ENCODE results near the gene KRTAP5-2.
"Not testable (repeated sequence)": the region's sequence is repeated elsewhere in the genome, so short reads cannot be mapped to it uniquely, and the experiment has no call there.

Gene KRTAP5-2

DNA sequence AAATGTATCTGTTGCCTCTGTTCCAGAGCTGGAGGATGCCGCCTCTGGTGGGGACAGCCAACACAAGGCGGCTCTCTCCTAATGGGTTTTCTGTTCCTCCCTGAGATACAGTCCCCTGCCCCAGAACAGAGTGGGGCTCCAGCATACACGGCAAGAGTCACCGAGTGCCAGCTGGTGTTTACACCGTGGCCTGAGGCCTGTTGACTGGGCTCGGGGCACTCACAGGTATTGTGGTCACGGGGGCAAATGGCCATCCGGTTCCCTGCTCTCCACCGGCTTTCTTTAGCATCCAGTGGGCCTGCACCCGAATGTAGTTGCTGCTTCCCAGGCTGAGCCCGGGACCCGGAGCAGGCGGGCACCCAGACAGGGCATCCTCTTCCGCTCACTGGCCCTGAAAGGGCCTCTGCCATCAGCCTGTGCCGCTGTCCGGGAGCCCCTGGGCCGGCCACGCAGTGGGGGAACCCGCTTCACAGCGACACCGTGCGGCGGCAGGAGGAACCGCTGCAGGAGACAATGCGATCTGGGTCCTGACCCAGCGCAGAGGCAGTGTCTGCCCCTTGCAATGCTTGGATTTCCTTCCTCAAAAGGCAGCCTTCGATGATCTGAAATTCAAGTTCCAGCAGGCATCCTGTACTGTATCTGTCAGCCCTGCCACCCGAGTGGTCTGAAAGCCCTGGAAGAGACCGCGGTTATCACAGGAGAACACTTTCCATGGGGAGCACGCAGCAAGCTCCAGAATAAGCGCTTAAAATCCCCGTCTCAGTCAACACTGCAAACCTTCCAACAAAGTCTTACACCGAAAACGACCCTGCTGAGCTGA is 30.6 kb upstream of the KRTAP5-2 start:
- peak; percentile 90 for DNase-seq (ENCODE audit: low spot score)

DNA sequence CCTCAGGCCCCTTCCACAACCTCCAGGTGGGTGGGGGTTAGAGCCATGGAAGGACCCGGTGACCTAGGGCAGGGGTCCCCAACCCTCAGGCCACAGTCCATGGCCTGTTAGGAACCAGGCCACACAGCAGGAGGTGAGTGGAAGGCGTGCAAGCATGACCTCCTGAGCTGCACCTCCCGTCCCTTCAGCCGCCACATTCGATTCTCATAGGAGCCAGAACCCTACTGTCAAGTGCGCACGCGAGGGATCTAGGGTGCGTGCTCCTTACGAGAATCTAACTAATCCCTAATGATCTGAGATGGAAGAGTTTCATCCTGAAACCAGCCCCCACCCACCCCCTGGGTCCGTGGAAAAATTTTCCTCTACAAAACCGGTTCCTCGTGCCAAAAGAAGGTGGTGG is 27.4 kb upstream of the KRTAP5-2 start:
- no peak for DNase-seq (ENCODE audit: low spot score)

DNA sequence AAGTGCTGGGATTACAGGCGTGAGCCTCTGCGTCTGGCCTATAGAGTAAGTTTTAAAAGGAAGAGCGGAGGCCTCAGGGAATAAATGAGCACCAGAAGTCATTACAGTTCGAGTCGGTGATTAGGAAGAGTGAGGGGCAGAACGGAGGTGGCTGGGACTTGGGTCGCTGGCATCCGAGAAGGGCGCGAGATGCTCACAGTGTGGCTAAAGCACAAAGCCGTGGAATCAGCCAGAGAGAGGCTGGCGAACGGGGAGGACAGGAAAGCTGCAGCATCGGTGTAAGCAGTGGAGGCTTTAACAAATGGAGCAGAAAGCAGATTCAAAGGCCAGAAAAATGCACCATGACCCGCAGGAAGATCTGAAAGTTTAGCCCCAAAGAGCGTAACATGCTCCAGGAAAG is 26.5 kb upstream of the KRTAP5-2 start:
- DNase-seq (ENCODE audit: low spot score) = no peak

DNA sequence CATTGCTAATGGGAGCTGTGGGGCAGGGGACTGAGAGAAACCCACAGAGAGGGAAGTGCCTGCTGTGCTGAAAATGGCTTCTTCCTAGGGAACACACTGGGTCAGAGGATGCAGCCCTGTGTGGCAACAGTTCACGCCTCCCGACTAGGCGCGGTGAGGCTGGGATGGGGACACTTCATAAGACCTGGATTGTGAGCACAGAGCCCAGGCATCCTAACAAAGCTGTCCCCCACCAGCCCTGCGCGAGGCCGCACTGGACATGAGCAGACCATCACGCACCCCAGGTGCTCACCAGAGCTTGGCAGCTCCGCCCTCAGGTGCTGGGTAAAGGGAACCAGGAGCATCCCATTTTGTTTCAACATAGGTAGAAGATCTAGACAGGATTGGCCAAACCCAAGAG is 25.6 kb upstream of the KRTAP5-2 start:
- no peak for DNase-seq (ENCODE audit: low spot score)

DNA sequence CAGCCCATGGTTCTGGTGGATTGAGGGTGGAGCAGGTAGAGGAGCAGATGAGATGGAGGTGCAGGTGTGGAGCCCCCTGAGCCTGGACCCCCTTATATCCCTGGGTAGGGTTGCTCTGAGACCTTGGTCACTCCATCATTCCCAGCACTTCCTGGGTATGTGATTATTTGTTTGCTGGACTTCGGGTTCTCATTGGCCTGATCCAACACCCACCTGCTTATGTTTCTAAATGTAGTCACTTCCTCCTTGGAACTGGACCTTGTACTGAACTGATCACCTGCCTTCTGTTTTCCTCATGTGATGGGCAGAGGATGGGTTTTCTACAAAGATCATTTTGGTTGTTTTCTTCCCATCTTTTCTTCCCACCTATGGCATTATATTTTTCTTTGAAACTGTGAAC is 24.0 kb upstream of the KRTAP5-2 start, which contains the start of gene KRTAP5-4:
KRTAP5-4 (minus strand) TSS at position 53 of the 400 bp plus-strand sequence; CDS start at position 8, 45 bp downstream.
- DNase-seq (ENCODE audit: low spot score) = no peak

DNA sequence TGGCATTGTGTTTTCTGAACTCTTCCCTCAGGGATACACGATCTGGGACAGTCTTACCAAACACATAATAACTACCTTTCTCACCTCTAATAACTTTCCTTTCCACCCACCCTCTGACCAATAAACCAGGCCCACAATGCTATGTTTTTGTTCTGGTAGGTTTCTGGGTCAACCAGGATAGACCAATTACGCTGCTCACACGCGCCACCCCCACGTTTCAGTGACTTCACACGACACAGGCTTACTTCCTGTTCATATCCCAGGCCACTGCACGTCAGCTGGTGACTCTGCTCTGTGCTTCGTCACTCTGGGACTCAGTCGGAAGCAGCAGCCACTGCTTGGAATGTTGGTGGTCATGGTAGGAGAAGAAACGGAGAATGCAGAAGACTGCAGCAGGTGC is 21.4 kb upstream of the KRTAP5-2 start:
- DNase-seq (ENCODE audit: low spot score) = no peak

DNA sequence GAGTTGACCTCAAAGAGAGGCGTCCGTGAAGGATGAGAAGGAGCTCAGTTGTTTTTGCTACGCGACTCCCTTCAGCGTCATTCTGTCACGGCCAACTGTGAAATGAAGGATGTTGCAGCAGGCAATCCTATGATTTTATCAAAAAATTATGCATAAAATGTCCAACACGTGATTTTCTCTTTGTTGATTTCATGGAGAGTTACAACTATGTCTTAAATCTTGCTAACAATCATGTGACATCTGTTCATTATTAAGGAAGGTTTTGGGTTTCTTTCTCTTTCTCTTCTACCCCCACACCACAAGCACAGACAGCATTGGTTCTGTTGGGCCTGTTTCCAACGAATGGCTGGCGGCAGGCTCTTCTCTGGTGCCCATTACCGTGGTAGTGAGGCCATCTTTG is 20.1 kb upstream of the KRTAP5-2 start:
- no peak for DNase-seq (ENCODE audit: low spot score)

DNA sequence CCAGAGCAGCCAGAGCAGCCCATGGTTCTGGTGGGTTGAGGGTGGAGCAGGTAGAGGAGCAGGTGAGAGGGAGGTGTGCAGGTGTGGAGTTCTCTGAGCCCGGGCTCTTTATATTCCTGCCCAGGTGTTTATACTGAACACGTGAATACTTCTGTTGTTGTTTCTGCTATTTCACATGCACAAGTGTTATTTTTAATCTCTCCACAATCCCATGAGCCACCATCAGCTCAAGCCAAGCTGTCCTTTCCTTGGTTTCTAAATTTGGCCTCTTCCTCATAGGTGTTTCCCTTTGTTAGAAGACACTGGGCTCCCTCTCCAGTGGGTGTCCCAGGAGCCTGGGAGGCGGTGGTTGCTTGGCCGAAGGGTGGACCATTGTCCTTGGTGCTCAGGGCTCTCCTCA is 10.3 kb upstream of the KRTAP5-2 start, which contains the start of gene KRTAP5-3:
KRTAP5-3 (minus strand) TSS at position 101 of the 400 bp plus-strand sequence; CDS start at position 23, 78 bp downstream.
- DNase-seq (ENCODE audit: low spot score) = no peak

DNA sequence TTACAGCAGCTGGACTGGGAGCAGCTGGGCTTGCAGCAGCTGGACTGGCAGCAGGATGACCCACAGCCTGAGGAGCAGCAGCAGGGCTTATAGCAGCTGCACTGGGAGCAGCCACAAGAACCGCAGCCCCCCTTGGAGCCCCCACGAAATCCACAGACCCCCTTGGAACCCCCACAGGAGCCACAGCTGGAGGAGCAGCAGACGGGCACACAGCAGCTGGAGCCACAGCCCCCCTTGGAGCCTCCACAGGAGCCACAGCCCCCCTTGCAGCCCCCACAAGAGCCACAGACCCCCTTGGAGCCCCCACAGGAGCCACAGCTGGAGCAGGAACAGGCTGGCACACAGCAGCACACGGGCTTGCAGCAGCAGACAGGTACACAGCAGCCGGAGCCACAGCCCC is 9.8 kb upstream of the KRTAP5-2 start:
- DNase-seq (ENCODE audit: low spot score) = not testable (repeated sequence)

DNA sequence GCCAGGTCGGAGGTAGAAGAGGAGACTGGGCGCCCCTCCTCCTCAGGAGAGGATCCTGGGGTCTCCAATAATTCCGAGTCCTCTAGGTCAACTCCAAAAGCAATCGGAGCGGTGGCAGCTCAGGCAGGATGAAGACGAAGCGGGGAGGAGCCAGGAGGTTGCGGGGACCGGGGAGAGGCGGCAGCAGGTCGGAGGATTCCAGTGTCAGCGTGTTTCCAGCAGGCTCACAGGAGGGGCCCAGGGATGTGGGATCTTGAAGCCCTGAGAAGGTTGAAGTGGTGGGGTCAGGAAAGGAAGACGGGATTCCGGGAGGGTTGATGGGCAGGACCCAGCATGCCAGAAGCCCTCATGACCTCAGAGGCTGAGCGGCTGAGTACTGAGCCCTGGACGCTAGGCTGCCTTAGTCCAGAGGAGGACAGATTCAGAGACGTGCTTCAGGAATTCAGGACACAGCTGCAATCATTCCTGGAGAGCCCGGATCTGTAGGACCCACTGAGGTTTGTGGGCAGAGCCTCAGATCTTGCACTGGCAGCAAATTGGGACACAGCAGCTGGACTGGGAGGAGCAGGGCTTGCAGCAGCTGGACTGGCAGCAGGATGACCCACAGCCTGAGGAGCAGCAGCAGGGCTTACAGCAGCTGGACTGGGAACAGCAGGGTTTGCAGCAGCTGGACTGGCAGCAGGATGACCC is 9.2 kb upstream of the KRTAP5-2 start:
- not testable (repeated sequence) for DNase-seq (ENCODE audit: low spot score)

DNA sequence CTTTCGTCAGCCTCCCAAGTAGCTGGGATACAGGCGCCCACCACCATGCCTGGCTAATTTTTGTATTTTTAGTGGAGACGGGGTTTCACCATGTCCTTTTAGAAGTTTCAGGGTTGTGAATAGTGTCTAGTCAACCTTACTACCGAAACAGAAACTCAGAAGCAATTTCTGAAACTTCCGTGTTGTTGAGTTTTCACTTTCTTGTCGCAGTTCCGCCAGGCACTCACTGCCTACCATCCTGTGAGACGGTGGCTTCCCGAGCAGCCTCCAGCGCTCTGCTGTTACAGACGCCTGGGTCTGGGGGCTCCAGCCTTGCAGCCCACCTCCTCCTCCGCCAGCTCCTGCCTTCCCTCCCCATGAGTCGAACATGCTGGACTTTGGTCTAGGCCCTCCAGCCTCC is 7.8 kb upstream of the KRTAP5-2 start:
- DNase-seq (ENCODE audit: low spot score) = not testable (repeated sequence)

DNA sequence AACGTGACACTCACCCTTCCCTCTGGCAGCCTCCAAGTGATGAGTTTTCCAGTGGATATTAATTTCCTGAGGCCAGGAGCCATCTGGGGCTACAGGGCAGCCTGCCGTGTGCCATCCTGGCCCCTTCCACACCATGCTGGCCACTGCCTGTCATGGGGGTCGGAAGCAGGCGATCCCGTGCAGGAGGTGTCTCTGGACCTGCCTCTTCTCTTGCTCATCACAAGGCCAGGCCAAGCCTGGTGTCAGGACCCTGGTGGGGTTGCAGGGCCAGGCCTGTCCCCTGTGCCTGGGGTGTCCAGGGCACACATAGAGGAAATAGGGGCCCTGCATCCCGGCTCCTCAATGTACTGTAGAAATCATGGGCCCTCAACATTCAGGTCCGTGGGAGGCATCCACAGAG is 6.6 kb upstream of the KRTAP5-2 start:
- DNase-seq (ENCODE audit: low spot score) = no peak

DNA sequence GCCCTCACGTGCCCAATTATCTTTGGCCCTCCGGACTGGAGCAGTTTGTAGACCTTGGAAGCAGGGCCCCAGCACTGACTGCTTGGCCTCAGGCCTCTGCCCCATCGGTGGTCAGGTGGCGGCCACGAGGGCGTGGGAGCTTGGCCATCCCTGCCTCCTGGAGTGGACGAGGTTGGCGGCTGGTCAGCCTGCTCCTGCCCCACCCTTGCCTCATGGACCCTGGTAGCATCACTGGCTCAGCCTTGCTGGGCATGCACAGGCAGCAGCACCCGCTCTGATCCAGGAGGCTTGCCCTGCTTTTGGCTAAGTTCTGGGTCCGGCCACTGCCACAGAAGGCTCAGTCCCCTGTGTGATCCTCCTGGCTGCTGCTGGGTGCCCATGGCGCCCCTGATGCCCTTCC is 6.1 kb upstream of the KRTAP5-2 start:
- no peak for DNase-seq (ENCODE audit: low spot score)

DNA sequence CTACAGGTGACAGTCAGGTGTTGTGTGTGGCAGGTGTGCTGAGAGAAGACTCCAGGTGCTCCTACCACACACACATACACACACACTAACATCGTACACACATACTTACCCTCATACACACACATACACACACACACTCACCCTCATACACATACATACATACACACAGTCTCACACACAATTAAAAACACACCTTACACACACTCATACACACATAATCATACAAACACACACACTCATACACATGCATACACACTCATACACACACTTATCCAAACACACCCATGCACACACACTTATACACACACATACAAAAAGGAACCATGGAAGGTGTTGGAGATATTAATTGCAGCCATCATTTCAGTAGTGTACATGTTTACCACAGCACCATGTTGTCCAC is 5.5 kb upstream of the KRTAP5-2 start:
- no peak for DNase-seq (ENCODE audit: low spot score)

DNA sequence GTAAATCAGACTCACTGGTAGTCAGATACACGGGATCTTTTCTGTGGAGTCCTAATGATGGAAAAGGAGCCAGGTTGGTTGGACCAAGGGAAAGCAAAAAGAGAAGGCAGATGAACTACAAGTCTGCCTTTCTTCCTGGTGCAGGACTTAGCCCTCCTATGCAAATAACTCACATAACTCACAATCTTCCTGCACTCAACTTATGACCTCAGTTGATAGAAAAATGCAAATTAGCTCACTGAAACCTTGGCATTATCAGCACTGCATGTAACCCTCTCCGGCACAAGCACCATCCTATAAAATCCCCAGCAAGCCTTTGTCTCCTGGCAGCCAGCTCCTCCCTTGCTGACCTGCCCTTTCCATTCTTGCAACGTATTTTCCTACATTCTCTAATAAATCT is 3.6 kb upstream of the KRTAP5-2 start:
- not testable (repeated sequence) for DNase-seq (ENCODE audit: low spot score)

DNA sequence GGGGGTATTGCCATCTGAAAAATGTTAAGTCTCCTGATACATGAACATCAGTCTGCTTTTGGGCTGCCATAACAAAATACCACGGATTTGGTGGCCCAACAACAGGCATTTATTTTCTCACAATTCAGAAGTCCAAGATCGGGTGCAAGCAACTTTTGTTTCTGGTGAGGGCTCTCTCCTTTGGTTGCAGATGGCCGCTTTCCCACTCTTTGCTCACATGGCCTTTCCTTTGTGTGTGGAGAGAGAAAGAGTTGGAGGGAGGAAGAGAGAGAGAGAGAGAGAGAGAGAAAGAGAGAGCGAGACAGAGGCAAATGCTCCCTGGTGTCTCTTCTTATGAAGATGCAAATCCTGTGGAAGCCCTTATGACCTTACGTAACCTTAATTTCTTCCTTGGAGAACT is 2.5 kb upstream of the KRTAP5-2 start:
- DNase-seq (ENCODE audit: low spot score) = no peak

DNA sequence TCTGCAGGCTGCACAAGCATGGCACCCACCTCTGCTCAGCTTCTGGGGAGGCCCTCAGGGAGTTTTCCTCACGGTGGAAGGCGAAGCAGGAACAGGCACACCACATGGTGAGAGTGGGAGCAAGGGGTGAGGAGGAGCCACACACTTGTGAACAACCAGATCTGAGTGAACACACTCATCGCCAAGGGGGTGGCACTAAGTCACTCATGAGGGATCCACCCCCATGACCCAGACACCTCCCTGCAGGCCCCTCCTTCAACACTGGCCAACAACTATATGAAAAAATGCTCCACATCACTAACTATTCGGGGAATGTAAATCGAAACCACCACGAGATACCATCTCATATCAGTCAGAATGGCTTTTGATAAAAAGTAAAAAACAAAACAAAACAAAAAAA is 722 bp upstream of the KRTAP5-2 start:
- DNase-seq (ENCODE audit: low spot score) = no peak

DNA sequence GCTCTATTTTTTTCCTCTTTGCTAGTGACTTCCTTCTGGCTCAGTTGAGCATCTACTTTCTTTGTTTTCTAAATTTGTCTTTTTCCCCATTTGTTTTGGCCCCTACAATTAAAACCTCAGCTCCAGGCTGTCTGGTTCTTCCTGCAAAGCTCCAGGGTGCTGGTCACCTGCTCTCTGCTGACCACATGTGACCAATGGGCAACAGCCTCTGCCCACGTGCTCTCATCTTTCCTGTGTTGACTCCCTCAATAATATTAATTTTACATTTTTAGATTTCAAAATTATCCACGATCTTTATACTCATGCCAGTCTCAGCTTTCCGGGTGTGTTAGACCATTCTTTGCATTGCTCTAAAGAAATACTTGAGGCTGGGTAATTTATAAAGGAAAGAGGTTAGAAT is 312 bp upstream of the KRTAP5-2 start:
- not testable (repeated sequence) for DNase-seq (ENCODE audit: low spot score)

DNA sequence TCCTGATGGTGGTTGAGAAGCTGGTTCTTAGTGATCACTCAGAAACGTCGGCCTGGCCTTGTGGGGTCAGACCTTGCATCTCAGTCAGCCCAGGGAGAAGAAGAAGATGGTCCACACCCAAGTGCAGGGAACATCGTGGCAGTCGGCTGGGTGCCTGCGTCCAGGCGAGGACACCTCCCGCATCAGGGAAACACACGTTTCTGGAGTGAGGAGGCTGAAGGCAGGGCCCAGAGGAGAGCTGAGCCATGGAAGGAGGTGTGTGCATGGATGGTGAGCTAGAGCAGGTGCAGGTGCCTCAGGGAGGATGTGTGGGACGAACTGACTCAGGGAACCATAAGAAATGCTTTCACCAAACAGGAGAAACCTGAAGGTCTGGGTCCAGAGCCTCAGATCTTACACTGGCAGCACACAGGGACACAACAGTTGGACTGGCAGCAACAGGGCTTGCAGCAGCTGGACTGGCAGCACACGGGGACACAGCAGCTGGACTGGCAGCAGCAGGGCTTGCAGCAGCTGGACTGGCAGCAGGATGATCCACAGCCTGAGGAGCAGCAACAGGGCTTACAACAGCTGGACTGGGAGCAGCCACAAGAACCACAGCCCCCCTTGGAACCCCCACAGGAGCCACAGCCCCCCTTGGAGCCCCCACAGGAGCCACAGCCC is 632 bp downstream of the KRTAP5-2 start:
- DNase-seq (ENCODE audit: low spot score) = no peak

DNA sequence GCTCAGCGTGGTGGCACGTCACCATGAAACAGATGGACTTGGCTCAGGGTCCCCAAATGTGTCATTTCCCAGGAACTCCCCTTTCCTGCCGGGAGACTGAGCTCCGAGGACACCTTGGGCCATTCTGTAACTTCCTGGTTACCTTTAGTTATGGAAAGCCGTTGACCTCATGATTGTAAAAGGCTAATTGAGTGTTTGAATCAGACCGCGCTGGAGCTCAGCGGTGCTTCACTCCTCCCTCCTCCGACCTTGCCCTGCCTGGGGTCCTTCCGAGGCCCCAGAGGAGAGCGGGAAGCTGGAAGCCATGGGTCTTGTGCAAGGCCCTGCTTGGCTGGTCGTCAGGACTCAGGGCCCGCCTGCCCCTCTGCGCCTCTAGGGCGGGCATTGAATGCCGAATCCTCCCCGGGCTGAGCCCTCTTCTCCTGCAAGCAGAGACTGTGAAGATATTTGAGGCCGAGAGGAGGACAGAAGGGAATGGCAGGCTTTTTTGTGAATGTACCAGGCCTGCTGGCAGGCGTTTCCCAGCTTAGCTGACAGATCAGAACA is 1.4 kb downstream of the KRTAP5-2 start:
- DNase-seq (ENCODE audit: low spot score) = not testable (repeated sequence)

DNA sequence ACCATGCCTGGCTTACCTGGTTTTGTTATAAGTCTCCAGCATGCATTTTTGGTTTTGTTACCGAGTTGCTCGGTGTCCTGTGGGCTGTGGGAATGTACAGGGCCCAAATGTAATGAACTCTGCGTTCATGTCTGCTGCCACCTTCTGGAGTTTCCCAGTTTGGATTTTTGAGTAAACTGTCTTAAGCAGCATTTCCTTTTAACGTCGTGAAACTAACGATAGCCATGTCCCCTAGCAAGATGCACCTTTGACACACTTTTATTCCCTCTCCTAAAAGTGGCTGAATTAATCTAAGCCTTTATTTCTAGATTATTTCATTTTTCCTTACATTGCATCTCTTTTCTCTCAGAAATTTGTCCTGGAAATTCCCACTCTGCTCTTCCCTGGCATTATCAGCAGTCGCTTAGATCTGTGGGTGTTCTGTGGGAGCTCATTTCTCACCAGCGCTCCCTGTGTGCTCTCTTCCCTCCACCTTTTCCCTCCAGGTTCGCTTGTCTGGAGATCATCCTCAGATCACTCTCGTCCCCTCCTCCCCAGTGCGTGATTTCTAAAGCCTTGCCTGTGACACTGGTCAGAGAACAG is 2.0 kb downstream of the KRTAP5-2 start:
- not testable (repeated sequence) for DNase-seq (ENCODE audit: low spot score)

DNA sequence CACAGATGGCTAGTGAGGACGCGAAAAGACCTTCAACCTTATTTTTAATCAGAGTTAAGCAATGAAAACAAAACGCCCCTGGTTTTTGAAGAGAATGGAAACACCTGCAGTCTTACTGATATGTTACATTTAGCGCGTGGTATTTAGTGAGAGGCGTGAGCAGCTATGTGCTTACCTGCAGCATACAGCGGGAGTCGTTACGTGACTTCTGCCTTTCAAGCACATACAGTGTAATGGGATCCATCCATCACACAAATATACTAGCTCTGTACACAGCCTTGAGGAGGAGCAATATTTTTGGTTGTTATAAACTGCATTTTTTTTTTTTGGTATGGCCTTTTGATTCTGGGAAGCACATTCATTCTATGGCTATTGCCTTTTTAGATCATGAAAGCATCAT is 5.5 kb downstream of the KRTAP5-2 start:
- no peak for DNase-seq (ENCODE audit: low spot score)

Measured in AG08396 (cell line).